HCT116 (cell line): ENCODE data around the gene UBE2N. TPM values are rescaled to one million over a fixed set of nuclear protein-coding genes. Genes with fewer than 3 reads are reported as not detected.

Experiments used
- ATAC-seq: fragments of 200-7000 bp; cut with Tn5 transposase; 2 replicates; pipeline ENCODE4 v1.9.1; 2020; ENCODE audit warnings: mild to moderate bottlenecking, moderate library complexity
- BruUV-seq: library from RNA; stranded (reverse); fragments of 400-500 nt; replicated peaks from 2 replicates; lab custom pipeline; 2021; lab: Mats Ljungman, UMichigan
- CTCF ChIA-PET: fragments of 300-600 bp; sonication (Branson Sonifier 250); formaldehyde crosslinking; loops from one replicate; lab custom pipeline; 2021; ENCODE audit warnings: antibody characterized with exemption; lab: Charles Lee
- POLR2A ChIA-PET: fragments of 300-600, 350-600 bp; sonication (Branson Sonifier 250); formaldehyde crosslinking; loops from one replicate; lab custom pipeline; 2021; ENCODE audit warnings: antibody characterized with exemption; lab: Charles Lee
- RAD21 ChIA-PET, 2 experiments: fragments of 300-600 bp; sonication (Branson Sonifier 250); formaldehyde crosslinking; loops; one replicate each; lab custom pipeline; 2023; ENCODE audit warnings: low total read pairs in 2 of 2; ENCODE audit not compliant: uncharacterized antibody in 2 of 2, unreplicated experiment in 2 of 2, low non-redundant PET in 1 of 2; lab: Charles Lee
- DNase-seq: peaks from one replicate; pipeline ENCODE4 v3.0.0-alpha.2; 2010; ENCODE audit warnings: low read depth, low spot score
- H2AFZ ChIP-seq: fragments of 200-600 bp; shearing (Covaris generic), sonication (generic); 2 replicates; pipeline ENCODE4 v1.6.1; 2017; ENCODE audit warnings: low read depth, mixed run types, mixed read lengths, antibody characterized with exemption, low read length; ENCODE audit not compliant: poor library complexity, severe bottlenecking
- H3K27ac ChIP-seq: 2 replicates; pipeline ENCODE4 v1.5.1; 2012; ENCODE audit warnings: low read depth, low read length
- H3K27me3 ChIP-seq: fragments of 200-600 bp; sonication (generic); 2 replicates; pipeline ENCODE4 v1.6.1; 2016; ENCODE audit warnings: mixed run types, low read length, mixed read lengths; ENCODE audit not compliant: insufficient read depth
- H3K36me3 ChIP-seq, 2 experiments: fragments of 200-500 bp in 1 of 2; fragments of 200-600 bp in 1 of 2; sonication (Bioruptor generic) in 1 of 2; sonication (generic) in 1 of 2; 2 replicates each; pipeline versions ENCODE4 v1.5.1 to v1.6.1; 2014 to 2016; ENCODE audit warnings: low read length in 2 of 2, inconsistent platforms in 1 of 2, mixed read lengths in 1 of 2, mixed run types in 1 of 2; ENCODE audit not compliant: insufficient read depth in 2 of 2, control insufficient read depth in 1 of 2
- H3K4me1 ChIP-seq, 2 experiments: fragments of 200-600 bp in 1 of 2; sonication (generic) in 1 of 2; 2 replicates each; pipeline versions ENCODE4 v1.5.1 to v1.6.1; 2012 to 2017; ENCODE audit warnings: low read length in 2 of 2, inconsistent platforms in 1 of 2, mild to moderate bottlenecking in 1 of 2, mixed read lengths in 1 of 2, mixed run types in 1 of 2, moderate library complexity in 1 of 2; ENCODE audit not compliant: insufficient read depth in 2 of 2, control insufficient read depth in 1 of 2
- H3K4me2 ChIP-seq: fragments of 200-600 bp; sonication (generic); 2 replicates; pipeline ENCODE4 v1.6.1; 2017; ENCODE audit warnings: mixed run types, low read length, mixed read lengths
- H3K4me3 ChIP-seq, 2 experiments: fragments of 200-600 bp in 1 of 2; sonication (generic) in 1 of 2; replicated peaks in 1 of 2; 2 replicates each; pipeline ENCODE4 v1.5.1; 2011 to 2016; ENCODE audit warnings: low read length in 2 of 2, control low read depth in 1 of 2, low read depth in 1 of 2, mild to moderate bottlenecking in 1 of 2, mixed read lengths in 1 of 2, mixed run types in 1 of 2
- H3K79me2 ChIP-seq: fragments of 200-600 bp; sonication (generic); 2 replicates; pipeline ENCODE4 v1.6.1; 2017; ENCODE audit warnings: mild to moderate bottlenecking, mixed run types, low read length, moderate library complexity, mixed read lengths; ENCODE audit not compliant: insufficient read depth
- H3K9ac ChIP-seq: fragments of 200-600 bp; sonication (generic); 2 replicates; pipeline ENCODE4 v1.6.1; 2016; ENCODE audit warnings: low read length, mixed read lengths
- H3K9me2 ChIP-seq: fragments of 200-600 bp; sonication (generic), shearing (Covaris generic); 2 replicates; pipeline ENCODE4 v1.6.1; 2017; ENCODE audit warnings: mixed run types, mild to moderate bottlenecking, moderate library complexity; ENCODE audit not compliant: insufficient read depth
- H3K9me3 ChIP-seq, 2 experiments: fragments of 200-500 bp in 1 of 2; fragments of 200-600 bp in 1 of 2; sonication (Bioruptor generic) in 1 of 2; sonication (generic) in 1 of 2; 2 replicates each; pipeline ENCODE4 v1.6.1; 2014 to 2017; ENCODE audit warnings: low read length in 2 of 2, mixed read lengths in 2 of 2, inconsistent platforms in 1 of 2, low read depth in 1 of 2, mild to moderate bottlenecking in 1 of 2, mixed run types in 1 of 2, moderate library complexity in 1 of 2; ENCODE audit not compliant: control insufficient read depth in 1 of 2, insufficient read depth in 1 of 2
- H4K20me1 ChIP-seq: fragments of 200-600 bp; sonication (generic), shearing (Covaris generic); 2 replicates; pipeline ENCODE4 v1.6.1; 2017; ENCODE audit warnings: mixed run types, mild to moderate bottlenecking, moderate library complexity; ENCODE audit not compliant: insufficient read depth
- CEBPB ChIP-seq: IDR thresholded peaks from 2 replicates; pipeline ENCODE4 v1.6.1; 2012; ENCODE audit warnings: low read depth
- CTCF ChIP-seq, 3 experiments: fragments of 200-600 bp in 1 of 3; sonication (generic) in 1 of 3; IDR thresholded peaks in 2 of 3; conservative IDR thresholded peaks in 1 of 3; 2 replicates each; pipeline ENCODE4 v1.5.1; 2012 to 2017; ENCODE audit warnings: low read depth in 2 of 3, low read length in 2 of 3, antibody characterized with exemption in 1 of 3, borderline replicate concordance in 1 of 3, control low read depth in 1 of 3, mild to moderate bottlenecking in 1 of 3, mixed read lengths in 1 of 3, mixed run types in 1 of 3, moderate library complexity in 1 of 3; ENCODE audit not compliant: insufficient read depth in 1 of 3
- ELF1 ChIP-seq: IDR thresholded peaks from 2 replicates; pipeline ENCODE4 v1.6.1; 2012; ENCODE audit warnings: low read depth, borderline replicate concordance
- JUND ChIP-seq: IDR thresholded peaks from 2 replicates; pipeline ENCODE4 v1.6.1; 2012
- POLR2A ChIP-seq: IDR thresholded peaks from 2 replicates; pipeline ENCODE4 v1.7.0; 2011; ENCODE audit warnings: borderline replicate concordance; ENCODE audit not compliant: insufficient read depth, insufficient read length; ENCODE audit errors: extremely low read depth
- RAD21 ChIP-seq: IDR thresholded peaks from 2 replicates; pipeline ENCODE4 v1.6.1; 2012; ENCODE audit warnings: low read depth, mild to moderate bottlenecking
- intact Hi-C: fragments of 100-400 bp; cut with micrococcal nuclease; formaldehyde crosslinking; loops from 2 replicates; pipeline ENCODE4 v1.10.0; 2022
- total RNA-seq: library from RNA; stranded (reverse); gene quantifications from one replicate; pipeline ENCODE4 v1.2.1, GENCODE V29; 2021; ENCODE audit not compliant: unreplicated experiment
- TF ChIP-seq, protein P1 (sequence below): IDR thresholded peaks from 2 replicates; pipeline ENCODE4 v1.6.1; 2012
- TF ChIP-seq, protein P2 (sequence below): IDR thresholded peaks from 2 replicates; pipeline ENCODE4 v1.6.1; 2012; ENCODE audit warnings: low read depth

The UBE2N gene
- total RNA-seq, 1 experiment from 2014 or later = 140 TPM

GRCh38 chr12:93380480-93381121, 61.1 kb downstream of the UBE2N start:
- H3K4me1 ChIP-seq = peaks cover 17 to 32% of the 10 kb centered on the region in 2 experiments
- H3K9ac ChIP-seq = 0 out of 2 replicates have a peak overlapping the region, but pooled peaks have one; percentile 32
- TF ChIP-seq CEBPB = no peak
- no peak for TF ChIP-seq POLR2A
- TF ChIP-seq, protein P1, sequence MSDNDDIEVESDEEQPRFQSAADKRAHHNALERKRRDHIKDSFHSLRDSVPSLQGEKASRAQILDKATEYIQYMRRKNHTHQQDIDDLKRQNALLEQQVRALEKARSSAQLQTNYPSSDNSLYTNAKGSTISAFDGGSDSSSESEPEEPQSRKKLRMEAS = no peak
- TF ChIP-seq, protein P2, sequence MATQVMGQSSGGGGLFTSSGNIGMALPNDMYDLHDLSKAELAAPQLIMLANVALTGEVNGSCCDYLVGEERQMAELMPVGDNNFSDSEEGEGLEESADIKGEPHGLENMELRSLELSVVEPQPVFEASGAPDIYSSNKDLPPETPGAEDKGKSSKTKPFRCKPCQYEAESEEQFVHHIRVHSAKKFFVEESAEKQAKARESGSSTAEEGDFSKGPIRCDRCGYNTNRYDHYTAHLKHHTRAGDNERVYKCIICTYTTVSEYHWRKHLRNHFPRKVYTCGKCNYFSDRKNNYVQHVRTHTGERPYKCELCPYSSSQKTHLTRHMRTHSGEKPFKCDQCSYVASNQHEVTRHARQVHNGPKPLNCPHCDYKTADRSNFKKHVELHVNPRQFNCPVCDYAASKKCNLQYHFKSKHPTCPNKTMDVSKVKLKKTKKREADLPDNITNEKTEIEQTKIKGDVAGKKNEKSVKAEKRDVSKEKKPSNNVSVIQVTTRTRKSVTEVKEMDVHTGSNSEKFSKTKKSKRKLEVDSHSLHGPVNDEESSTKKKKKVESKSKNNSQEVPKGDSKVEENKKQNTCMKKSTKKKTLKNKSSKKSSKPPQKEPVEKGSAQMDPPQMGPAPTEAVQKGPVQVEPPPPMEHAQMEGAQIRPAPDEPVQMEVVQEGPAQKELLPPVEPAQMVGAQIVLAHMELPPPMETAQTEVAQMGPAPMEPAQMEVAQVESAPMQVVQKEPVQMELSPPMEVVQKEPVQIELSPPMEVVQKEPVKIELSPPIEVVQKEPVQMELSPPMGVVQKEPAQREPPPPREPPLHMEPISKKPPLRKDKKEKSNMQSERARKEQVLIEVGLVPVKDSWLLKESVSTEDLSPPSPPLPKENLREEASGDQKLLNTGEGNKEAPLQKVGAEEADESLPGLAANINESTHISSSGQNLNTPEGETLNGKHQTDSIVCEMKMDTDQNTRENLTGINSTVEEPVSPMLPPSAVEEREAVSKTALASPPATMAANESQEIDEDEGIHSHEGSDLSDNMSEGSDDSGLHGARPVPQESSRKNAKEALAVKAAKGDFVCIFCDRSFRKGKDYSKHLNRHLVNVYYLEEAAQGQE = no peak
- TF ChIP-seq CTCF (IDR thresholded peaks at IDR 0.05 in 2 of 3, conservative IDR thresholded peaks at IDR 0.05 in 1 of 3; ENCODE audit: borderline replicate concordance in 1 of 3, insufficient read depth in 1 of 3, low read depth in 2 of 3, low read length in 2 of 3) = peak in 2 of 3 experiments; percentile 48 to 54; a peak in 3 of 6 replicates
- TF ChIP-seq ELF1 = no peak
- TF ChIP-seq JUND = no peak
- TF ChIP-seq RAD21 = peak; percentile 68

More at GRCh38 chr12:93380480-93381121, 61.1 kb downstream of the UBE2N start:
- ATAC-seq (no peak), DNase-seq (no peak)
- no peaks in the 10 kb centered on the region for H3K9me2 ChIP-seq
- intact Hi-C loops = loop anchor here (5.0 kb wide), 2 partner anchors 353 to 393 kb away; no protein-coding TSS in a partner anchor
- H3K79me2 ChIP-seq = peaks cover 74% of the 10 kb centered on the region
- no peak overlapping the region for H3K27ac ChIP-seq
- no peak overlapping the region for H2AFZ ChIP-seq
- H3K9me3 ChIP-seq = no peaks in the 10 kb centered on the region
- ChIA-PET RAD21 (interaction anchor here in 1 of 2 experiments (0.9 kb wide), 1 partner anchor 393 kb away, joined by 3 read pairs; no protein-coding TSS in a partner anchor), CTCF (interaction anchor here (1.2 kb wide), 1 partner anchor 393 kb away, joined by 12 read pairs; no protein-coding TSS in a partner anchor), POLR2A (no interaction called here)
- no peaks in the 10 kb centered on the region for H3K36me3 ChIP-seq
- H3K4me3 ChIP-seq = no peak overlapping the region; a peak in 1 of 4 replicates
- no TSS peak for BruUV-seq
- H4K20me1 ChIP-seq = peaks cover 3% of the 10 kb centered on the region; the same call in 1 of the 2 replicates
- no peaks in the 10 kb centered on the region for H3K27me3 ChIP-seq
- H3K4me2 ChIP-seq = peak overlapping the region; percentile 78
